LNCaP clone FGC (cell line): ENCODE data around the gene NOTCH1.

ENCODE experiments used
- DNase-seq: peaks from one replicate; pipeline ENCODE4 v3.0.0-alpha.2; 2011; ENCODE audit warnings: low read depth
- H3K4me3 ChIP-seq: 2 replicates; pipeline ENCODE4 v1.5.1; 2011; ENCODE audit warnings: mild to moderate bottlenecking, low read depth, low read length, control low read depth
- CTCF ChIP-seq: IDR thresholded peaks from 2 replicates; pipeline ENCODE4 v1.5.1; 2012; ENCODE audit warnings: mild to moderate bottlenecking; ENCODE audit not compliant: control insufficient read depth, insufficient read depth; ENCODE audit errors: extremely low read depth

The NOTCH1 gene

DNA sequence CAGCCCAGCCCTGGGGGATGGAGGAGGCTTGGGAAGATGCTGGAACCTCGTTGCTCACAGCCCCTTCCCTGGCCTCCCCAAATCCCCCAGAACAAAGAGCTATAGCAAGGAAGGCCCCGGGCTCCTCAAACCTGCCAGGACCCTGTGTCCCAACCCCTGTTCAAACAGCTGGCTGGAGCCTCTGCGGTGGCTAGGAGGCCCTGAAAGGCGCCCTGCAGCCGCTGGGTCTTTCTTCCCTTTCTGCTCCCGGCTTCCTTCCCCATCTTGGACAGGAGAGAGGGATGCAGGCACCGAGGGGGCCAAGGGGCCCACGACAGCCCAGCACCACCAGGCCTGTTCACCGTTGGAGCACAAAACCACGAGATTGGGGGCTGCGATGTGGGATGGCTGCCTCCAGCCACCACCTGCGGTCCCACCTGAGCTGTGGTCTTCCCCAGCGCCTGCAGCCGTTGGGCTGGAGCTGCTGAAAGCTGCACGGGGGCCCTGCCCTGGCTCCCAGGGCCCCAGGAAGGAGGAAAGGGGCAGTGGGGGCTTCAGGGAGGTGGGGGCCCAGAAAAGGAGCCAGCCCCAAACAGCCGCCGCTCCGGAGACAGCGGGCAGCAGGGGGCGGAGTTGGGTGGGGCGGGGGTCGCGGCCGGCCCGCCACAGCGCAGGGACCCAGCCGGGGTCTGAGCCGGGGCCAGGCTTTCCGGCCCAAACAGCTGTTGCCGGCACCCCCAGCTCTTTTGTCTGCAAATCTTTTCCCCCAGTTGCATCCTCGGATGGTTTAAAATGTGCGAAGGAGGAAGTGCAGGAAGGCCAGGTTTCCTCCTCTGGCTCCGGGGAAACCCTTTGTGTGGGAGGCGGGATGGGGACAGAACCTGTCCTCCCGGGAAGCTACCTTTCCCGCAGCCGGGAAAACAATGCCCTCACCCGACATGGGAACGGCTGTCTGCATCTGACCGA is 16.1 kb downstream of the NOTCH1 start:
- DNase-seq, result no peak
- TF ChIP-seq CTCF, result no peak
- no peak overlapping the region for H3K4me3 ChIP-seq

GRCh38 chr9:136528716-136529341 is 17.0 kb downstream of the NOTCH1 start:
- H3K4me3 ChIP-seq, result no peak overlapping the region
- no peak for TF ChIP-seq CTCF
- no peak for DNase-seq

- DNase-seq, result no peak
- TF ChIP-seq CTCF, result no peak
- no peak overlapping the region for H3K4me3 ChIP-seq
Observed at GRCh38 chr9:136527721-136528710, 17.8 kb downstream of the NOTCH1 start.

- DNase-seq, result no peak
- TF ChIP-seq CTCF, result no peak
- H3K4me3 ChIP-seq, result no peak overlapping the region
Observed at GRCh38 chr9:136527131-136527530, 18.7 kb downstream of the NOTCH1 start.

DNA sequence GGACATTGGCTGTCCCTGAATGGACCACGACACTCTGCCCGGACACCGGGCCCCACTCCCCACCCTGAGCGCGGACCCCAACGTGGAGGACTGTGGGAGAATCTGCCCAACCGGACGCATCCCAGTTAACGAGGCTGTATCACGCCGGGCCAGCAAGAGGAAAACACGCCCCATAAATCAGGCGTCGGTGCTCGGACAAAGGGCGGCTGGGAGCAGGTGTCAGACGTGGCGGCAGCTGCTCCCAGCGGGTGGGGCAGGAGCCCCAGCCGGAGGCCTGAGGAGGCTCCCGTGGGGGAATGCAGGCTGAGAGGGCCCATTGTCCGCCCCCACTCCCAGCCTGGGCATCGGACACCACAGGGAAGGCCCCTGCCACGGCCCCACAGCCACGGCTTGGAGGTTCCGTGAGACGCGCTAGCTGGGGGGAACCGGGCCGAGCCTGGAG is 19.2 kb downstream of the NOTCH1 start:
- no peak for TF ChIP-seq CTCF
- H3K4me3 ChIP-seq, result no peak overlapping the region
- no peak for DNase-seq

DNA sequence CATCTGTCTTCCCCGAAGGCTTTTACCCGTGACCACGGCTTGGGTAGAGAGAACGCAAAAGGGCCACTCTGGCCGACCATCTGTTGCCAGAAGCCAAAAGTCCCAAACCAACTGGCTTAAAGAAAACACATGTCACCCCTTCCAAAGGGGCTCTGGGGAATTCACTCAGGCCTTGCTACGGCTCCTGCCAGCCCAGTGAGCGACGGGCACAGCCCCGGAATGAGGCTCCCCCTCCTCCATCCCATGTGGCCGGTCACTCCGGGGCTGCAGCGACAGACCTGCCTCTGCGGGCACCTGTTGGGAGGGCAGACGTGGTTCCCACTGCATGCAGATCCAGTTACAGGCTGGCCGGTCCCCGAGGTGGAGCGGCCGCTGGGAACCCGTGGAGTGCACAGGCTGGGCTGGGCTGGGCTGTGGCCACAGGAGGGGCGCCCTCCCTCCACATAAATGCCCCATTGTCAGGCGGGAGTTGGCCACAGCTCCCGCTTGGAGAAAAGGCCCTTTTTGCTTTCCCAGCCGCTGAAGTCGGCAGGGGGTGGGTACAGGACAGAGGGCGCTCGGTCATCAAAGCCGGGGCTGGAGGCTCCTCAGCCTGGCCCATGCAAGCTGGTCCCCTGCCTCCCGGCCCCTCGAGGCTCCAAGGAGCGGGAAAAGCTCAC is 19.9 kb downstream of the NOTCH1 start:
- DNase-seq, result no peak
- no peak overlapping the region for H3K4me3 ChIP-seq
- TF ChIP-seq CTCF, result no peak
